ENCODE results near the gene AGAP2. TPM values are rescaled to one million over a fixed set of nuclear protein-coding genes. Genes with fewer than 3 reads are reported as not detected.

AGAP2 gene
- total and polyA plus RNA-seq, 2 of the 13 experiments (the other 11 are each of a cell fraction or from before 2014, with no cell fraction given) = 0.38 to 0.45 TPM

DNA sequence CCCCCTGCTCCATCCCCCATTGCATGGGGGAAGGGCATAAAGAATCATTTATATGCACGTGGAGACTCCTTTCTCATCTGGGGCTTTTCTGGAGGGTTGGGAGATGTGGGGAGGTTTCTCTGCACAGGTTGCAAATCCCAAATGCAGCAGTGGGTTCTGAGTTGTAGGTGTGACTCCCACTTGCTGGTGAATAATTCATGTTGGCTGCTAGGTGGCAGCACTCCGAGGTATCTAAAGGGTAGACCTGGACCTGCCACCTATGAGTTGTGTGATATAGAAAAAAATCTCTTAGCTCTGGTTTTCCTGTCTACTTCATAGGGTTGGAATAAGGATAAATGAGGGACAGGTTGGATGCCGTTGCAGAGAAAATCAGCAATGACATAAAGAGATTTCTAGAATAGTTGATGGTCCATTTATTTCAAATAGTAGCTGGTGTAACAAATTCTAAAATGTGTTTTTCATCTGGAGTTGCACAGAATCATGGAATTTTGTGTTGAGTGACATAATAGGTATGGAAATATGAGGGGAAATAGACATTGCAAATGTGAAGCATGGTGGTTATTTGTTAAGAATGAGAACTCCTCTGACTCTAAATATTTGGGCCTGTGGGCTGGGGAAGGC, 20.9 kb upstream of the AGAP2 start (continued):
- TF ChIP-seq, protein P1, sequence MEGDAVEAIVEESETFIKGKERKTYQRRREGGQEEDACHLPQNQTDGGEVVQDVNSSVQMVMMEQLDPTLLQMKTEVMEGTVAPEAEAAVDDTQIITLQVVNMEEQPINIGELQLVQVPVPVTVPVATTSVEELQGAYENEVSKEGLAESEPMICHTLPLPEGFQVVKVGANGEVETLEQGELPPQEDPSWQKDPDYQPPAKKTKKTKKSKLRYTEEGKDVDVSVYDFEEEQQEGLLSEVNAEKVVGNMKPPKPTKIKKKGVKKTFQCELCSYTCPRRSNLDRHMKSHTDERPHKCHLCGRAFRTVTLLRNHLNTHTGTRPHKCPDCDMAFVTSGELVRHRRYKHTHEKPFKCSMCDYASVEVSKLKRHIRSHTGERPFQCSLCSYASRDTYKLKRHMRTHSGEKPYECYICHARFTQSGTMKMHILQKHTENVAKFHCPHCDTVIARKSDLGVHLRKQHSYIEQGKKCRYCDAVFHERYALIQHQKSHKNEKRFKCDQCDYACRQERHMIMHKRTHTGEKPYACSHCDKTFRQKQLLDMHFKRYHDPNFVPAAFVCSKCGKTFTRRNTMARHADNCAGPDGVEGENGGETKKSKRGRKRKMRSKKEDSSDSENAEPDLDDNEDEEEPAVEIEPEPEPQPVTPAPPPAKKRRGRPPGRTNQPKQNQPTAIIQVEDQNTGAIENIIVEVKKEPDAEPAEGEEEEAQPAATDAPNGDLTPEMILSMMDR (CRISPR knock-in tag; IDR thresholded peaks at IDR 0.05) = peak; percentile 60

DNA sequence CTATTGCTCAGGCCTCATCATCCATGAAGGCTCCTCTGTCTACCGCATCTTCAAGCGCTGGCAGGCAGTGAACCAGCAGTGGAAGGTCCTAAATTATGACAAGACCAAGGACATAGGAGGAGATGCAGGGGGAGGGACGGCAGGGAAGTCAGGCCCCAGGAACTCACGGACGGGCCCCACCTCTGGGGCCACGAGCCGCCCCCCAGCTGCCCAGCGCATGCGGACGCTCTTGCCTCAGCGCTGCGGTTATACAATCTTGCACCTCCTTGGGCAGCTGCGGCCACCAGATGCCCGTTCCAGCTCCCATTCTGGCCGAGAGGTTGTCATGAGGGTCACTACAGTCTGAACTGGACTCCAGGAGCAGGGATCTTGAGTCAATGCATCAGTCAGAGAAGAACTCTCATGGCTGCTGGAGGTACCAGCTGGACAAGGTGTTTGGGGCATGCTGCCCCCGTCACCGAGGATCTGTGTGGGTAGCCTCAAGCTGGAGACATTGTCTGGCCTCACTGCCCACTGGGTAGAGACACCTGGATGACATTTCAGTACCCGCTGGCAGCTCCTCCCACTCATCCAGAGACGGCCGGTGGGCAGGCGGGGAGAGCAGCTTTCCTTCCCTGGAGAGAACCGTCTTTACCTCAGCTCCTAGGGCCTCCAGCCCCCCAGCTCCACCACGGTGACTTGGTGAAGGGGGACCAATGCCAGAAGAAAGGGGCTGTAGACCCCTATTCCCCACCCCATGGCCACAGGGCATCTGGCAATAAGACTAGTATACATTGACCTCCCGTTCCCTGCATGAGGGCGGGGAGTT, 20.2 kb upstream of the AGAP2 start:
- Histone ChIP-seq H3K79me2 (ENCODE audit: insufficient read depth, low read length) (peaks cover 3% of the 10 kb centered on the region), H3K4me2 (ENCODE audit: low read depth, low read length) (no peak overlapping the region), H3K9me3 (ENCODE audit: low read length) (no peaks in the 10 kb centered on the region), H3K4me1 (ENCODE audit: insufficient read depth, low read length) (peaks cover 28% of the 10 kb centered on the region), H3K36me3 (replicated peaks in 1 of 2; ENCODE audit: control insufficient read depth in 1 of 2, insufficient read depth in 2 of 2, low read length in 2 of 2) (no peaks in the 10 kb centered on the region; a peak in 1 of 5 replicates), H3K9ac (ENCODE audit: insufficient read depth, low read depth, low read length) (no peak overlapping the region), H3K27me3 (ENCODE audit: control insufficient read depth in 1 of 2, insufficient read depth in 2 of 2, low read length in 2 of 2) (no peaks in the 10 kb centered on the region), H3K4me3 (replicated peaks in 1 of 3; ENCODE audit: insufficient read depth in 1 of 3, low read depth in 2 of 3, low read length in 3 of 3) (no peak overlapping the region), H2AFZ (ENCODE audit: low read length) (no peak overlapping the region), H4K20me1 (ENCODE audit: insufficient read depth, low read length) (0 out of 2 replicates have a peak, but pooled peaks cover 5% of the 10 kb centered on the region), H3K27ac (ENCODE audit: extremely low read length, insufficient read depth, low read length) (no peak overlapping the region)
- in situ Hi-C loops (cut with HindIII; ENCODE audit: extremely low pct_ligation_motif_present, low pct_unique_long_range_greater_than_20kb) (no loop called here), intact Hi-C loops (cut with micrococcal nuclease; ENCODE audit: unreplicated experiment) (no loop called here)
- WGBS (ENCODE audit: low lambda C conversion rate) = 92% methylated on average over 12 of the region's 25 CpGs
- no TSS peak for BruUV-seq (replicated peaks)
- POLR2A ChIA-PET = interaction anchor here (1.1 to 3.5 kb wide), 2 partner anchors 13 to 24 kb away, joined by 3 to 11 read pairs; partner anchors contain the start of genes EEF1AKMT3, METTL1 and TSFM
- no peak for ATAC-seq
- no peak for FAIRE-seq
- DNase-seq (ENCODE audit: low spot score) = no peak
- CTCF ChIA-PET (ENCODE audit: low intra/inter-chr PET ratio, low total read pairs) = interaction anchor here (2.3 kb wide), 1 partner anchor 147 kb away, joined by 10 read pairs; no protein-coding TSS in a partner anchor
- TF ChIP-seq, protein P2, sequence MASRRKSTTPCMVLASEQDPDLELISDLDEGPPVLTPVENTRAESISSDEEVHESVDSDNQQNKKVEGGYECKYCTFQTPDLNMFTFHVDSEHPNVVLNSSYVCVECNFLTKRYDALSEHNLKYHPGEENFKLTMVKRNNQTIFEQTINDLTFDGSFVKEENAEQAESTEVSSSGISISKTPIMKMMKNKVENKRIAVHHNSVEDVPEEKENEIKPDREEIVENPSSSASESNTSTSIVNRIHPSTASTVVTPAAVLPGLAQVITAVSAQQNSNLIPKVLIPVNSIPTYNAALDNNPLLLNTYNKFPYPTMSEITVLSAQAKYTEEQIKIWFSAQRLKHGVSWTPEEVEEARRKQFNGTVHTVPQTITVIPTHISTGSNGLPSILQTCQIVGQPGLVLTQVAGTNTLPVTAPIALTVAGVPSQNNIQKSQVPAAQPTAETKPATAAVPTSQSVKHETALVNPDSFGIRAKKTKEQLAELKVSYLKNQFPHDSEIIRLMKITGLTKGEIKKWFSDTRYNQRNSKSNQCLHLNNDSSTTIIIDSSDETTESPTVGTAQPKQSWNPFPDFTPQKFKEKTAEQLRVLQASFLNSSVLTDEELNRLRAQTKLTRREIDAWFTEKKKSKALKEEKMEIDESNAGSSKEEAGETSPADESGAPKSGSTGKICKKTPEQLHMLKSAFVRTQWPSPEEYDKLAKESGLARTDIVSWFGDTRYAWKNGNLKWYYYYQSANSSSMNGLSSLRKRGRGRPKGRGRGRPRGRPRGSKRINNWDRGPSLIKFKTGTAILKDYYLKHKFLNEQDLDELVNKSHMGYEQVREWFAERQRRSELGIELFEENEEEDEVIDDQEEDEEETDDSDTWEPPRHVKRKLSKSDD (CRISPR knock-in tag; IDR thresholded peaks at IDR 0.05; ENCODE audit: low read depth) = no peak
- TF ChIP-seq ZNF850 (CRISPR knock-in tag; conservative IDR thresholded peaks at IDR 0.05) = no peak
- TF ChIP-seq, protein P3, sequence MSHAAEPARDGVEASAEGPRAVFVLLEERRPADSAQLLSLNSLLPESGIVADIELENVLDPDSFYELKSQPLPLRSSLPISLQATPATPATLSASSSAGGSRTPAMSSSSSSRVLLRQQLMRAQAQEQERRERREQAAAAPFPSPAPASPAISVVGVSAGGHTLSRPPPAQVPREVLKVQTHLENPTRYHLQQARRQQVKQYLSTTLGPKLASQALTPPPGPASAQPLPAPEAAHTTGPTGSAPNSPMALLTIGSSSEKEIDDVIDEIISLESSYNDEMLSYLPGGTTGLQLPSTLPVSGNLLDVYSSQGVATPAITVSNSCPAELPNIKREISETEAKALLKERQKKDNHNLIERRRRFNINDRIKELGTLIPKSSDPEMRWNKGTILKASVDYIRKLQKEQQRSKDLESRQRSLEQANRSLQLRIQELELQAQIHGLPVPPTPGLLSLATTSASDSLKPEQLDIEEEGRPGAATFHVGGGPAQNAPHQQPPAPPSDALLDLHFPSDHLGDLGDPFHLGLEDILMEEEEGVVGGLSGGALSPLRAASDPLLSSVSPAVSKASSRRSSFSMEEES (CRISPR knock-in tag; IDR thresholded peaks at IDR 0.05) = no peak
- TF ChIP-seq, protein P4, sequence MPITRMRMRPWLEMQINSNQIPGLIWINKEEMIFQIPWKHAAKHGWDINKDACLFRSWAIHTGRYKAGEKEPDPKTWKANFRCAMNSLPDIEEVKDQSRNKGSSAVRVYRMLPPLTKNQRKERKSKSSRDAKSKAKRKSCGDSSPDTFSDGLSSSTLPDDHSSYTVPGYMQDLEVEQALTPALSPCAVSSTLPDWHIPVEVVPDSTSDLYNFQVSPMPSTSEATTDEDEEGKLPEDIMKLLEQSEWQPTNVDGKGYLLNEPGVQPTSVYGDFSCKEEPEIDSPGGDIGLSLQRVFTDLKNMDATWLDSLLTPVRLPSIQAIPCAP (CRISPR knock-in tag; IDR thresholded peaks at IDR 0.05; ENCODE audit: low read depth) = no peak
- TF ChIP-seq, protein P5, sequence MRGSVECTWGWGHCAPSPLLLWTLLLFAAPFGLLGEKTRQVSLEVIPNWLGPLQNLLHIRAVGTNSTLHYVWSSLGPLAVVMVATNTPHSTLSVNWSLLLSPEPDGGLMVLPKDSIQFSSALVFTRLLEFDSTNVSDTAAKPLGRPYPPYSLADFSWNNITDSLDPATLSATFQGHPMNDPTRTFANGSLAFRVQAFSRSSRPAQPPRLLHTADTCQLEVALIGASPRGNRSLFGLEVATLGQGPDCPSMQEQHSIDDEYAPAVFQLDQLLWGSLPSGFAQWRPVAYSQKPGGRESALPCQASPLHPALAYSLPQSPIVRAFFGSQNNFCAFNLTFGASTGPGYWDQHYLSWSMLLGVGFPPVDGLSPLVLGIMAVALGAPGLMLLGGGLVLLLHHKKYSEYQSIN (CRISPR knock-in tag; IDR thresholded peaks at IDR 0.05; ENCODE audit: borderline replicate concordance) = no peak
- no peak for TF ChIP-seq ARNT2 (CRISPR knock-in tag; IDR thresholded peaks at IDR 0.05; ENCODE audit: low read depth)
- no peak for TF ChIP-seq HNF4G (IDR thresholded peaks at IDR 0.05; ENCODE audit: borderline replicate concordance, low read depth, low read length)
- no peak for TF ChIP-seq HNF4G (CRISPR knock-in tag; IDR thresholded peaks at IDR 0.05; ENCODE audit: borderline replicate concordance, low read depth)
- TF ChIP-seq ZFP36L2 (CRISPR knock-in tag; IDR thresholded peaks at IDR 0.05) = no peak
- no peak for TF ChIP-seq POLR2G (IDR thresholded peaks at IDR 0.05; ENCODE audit: low read depth, low read length)
- TF ChIP-seq KLF12 (CRISPR knock-in tag; IDR thresholded peaks at IDR 0.05; ENCODE audit: borderline replicate concordance) = no peak
